ENCODE measurements around the gene MRPS5.
"Not testable (repeated sequence)": the region's sequence is repeated elsewhere in the genome, so short reads cannot be mapped to it uniquely, and the experiment has no call there.

MRPS5 gene

DNA sequence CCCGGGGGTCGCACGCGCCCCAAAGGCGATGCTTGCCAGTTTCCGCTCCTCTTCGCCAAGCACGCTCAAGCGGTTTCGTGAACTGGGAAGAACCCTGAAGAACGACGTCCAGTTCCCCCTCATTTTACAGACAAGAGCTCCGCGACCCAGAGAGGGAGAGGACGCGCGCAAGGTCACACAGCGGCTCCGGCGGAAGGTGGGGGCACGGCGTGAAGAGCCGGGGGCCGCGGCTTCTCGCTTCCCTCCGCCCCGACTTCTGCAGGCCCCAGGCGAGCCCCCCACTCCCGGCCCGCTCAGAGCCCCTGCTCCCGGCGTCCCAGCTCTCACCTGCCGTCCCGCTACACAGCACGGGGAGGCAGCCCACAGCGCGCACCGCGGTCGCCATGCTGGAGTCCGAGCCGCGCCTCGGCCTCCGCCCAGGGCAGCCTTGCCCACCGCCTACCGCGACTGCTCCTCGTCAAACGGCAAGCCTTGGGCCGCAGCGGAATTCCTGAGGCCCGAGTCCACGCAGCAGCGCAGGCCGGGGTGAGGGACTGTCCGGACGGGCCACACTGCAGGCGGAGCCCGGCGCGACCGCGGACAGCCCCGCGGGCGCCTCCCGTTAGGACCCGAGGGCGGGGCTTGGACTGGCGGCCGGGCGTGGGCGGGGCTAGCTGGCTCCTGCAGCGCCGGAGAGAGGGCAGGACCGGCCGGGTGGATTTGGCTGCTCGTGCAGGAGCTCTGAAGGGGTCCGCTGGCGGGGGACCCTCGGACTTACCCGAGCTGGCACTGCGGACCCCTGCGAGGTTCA, at the start of gene MRPS5:
MRPS5 (minus strand) TSS at position 402 of the 790 bp plus-strand sequence; CDS start at position 385, 17 bp downstream.
- in situ Hi-C loops (cut with MboI; ENCODE audit: low sequenced_read_pairs) = no loop called here

- in situ Hi-C loops (cut with MboI; ENCODE audit: low sequenced_read_pairs) = no loop called here
Observed at GRCh38 chr2:95166065-95166763, 44.6 kb upstream of the MRPS5 start.

- in situ Hi-C loops (cut with MboI; ENCODE audit: low sequenced_read_pairs) = no loop called here
Observed at GRCh38 chr2:95165371-95166064, 43.9 kb upstream of the MRPS5 start, which contains the start of gene ZNF2. ZNF2 (plus strand) TSS chr2:95165809; CDS start chr2:95176227, 10,418 bp downstream.

GRCh38 chr2:95165030-95165370, 43.4 kb upstream of the MRPS5 start:
- in situ Hi-C loops (cut with MboI; ENCODE audit: low sequenced_read_pairs) = no loop called here

DNA sequence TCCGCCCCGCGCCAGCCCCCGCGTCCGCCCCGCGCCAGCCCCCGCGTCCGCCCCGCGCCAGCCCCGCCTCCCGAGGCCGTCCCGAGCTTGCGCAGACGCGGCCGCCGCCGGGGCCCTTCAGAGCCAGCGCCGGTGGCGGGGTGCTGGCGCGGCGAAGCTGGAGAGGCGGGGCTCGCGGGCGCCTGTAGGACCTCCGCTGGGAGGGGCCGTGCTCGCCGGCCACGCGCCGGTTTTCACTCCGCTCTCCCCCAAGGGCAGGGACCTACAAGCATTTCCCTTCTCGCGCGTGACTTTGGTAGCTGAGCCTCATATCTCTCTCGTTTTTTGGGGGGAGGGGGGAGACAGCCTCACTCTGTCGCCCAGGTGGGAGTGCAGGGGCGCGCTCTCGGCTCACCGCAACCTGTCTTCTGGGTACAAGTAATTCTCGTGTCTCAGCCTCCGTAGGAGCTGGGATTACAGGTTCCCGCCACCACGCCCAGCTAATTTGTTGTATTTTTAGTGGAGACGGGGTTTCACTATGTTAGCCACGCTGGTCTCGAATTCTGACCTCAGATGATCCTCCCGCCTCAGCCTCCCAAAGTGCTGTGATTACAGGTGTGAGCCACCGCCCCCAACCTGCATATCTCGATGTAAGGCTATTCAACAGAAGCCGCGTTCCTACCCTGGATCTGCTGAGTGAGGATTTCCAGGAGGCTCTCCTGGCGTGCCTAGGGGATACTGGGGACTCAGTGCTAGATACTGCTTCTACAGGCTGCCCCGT, 38.3 kb upstream of the MRPS5 start, which contains the start of gene ZNF514:
ZNF514 (minus strand) TSS at position 159 of the 760 bp plus-strand sequence. CDS start 6,595 bp downstream, outside the sequence.
- in situ Hi-C loops (cut with MboI; ENCODE audit: low sequenced_read_pairs) = no loop called here

GRCh38 chr2:95158891-95159619, 37.4 kb upstream of the MRPS5 start:
- in situ Hi-C loops (cut with MboI; ENCODE audit: low sequenced_read_pairs) = no loop called here

- in situ Hi-C loops (cut with MboI; ENCODE audit: low sequenced_read_pairs) = no loop called here
Observed at GRCh38 chr2:95158441-95158840, 36.8 kb upstream of the MRPS5 start.

DNA sequence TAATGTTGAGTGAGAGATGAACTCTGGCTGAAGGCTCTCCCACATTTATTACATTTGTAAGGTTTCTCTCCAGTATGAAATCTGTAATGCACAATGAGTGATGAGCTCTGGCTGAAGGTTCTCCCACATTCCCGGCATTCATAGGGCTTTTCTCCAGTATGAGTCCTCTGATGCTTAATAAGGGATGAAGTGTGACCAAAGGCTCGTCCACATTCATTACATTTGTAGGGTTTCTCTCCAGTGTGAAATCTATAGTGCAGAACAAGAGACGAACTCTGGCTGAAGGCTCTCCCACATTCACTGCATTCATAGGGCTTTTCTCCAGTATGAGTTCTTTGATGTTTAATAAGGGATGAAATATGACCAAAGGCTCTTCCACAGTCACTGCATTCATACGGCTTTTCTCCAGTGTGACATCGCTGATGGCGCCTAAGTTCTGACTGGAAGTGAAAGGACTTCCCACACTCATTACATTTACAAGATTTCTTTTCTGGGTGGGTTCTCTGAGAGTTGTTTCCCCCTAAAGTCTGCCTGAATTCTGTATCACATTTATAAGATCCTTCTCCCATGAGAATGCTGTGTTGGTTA, 27.9 kb upstream of the MRPS5 start:
- in situ Hi-C loops (cut with MboI; ENCODE audit: low sequenced_read_pairs) = no loop called here

DNA sequence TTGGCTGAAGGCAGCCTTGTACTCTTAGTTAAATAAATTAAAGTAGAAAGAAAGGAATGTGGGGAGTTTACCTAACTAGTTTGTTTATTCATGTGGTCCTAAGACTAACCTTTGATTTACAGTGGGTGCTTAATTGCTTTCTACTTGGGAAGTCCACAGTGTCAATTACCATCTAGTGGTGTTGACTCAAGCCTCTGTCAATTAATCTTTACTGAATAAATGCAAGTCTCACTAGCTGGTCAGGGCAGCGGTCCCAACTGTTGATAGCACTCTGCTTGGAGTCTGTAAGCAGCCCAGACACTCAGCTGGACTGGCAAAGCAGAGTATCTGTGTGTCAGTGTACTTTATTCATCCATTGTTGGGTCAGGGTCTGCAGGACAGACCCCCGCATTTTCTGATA, 22.2 kb upstream of the MRPS5 start:
- in situ Hi-C loops (cut with MboI; ENCODE audit: low sequenced_read_pairs) = no loop called here

DNA sequence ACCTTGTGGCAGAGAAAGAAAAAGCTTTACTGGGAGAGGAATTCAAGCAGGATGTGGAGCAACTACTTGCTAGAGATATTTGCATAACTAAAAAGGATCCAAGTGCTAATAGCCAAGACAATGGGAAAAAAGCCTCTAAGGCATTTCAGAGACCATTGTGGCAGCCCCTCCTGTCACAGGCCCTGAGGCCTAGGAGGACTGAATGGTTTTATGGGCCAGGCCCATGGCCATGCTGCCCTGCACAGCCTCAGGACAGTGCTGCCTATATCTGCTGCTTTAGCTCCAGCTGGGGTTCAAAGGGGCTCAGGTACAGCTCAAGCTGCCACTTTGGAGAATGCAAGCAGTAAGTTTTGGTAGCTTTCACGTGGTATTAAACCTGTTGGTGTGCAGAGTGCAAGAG, 17.1 kb upstream of the MRPS5 start:
- in situ Hi-C loops (cut with MboI; ENCODE audit: low sequenced_read_pairs) = no loop called here

DNA sequence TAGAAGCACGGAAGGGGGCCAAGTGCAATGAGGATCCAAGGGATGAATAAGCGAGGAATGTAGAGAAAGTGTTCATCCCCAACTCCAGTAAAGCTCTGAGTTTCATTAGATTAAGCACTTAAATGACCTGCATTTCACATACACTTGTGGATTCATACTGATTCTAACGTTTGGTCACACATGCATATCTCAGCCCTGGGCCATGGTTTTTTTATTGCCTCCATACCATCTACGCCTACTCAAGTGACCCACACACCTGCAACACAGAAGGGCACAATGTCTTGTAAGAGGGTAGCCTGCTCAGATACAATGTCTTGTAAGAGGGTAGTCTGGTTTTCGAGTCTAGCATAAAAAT, 566 bp upstream of the MRPS5 start:
- in situ Hi-C loops (cut with MboI; ENCODE audit: low sequenced_read_pairs) = no loop called here

DNA sequence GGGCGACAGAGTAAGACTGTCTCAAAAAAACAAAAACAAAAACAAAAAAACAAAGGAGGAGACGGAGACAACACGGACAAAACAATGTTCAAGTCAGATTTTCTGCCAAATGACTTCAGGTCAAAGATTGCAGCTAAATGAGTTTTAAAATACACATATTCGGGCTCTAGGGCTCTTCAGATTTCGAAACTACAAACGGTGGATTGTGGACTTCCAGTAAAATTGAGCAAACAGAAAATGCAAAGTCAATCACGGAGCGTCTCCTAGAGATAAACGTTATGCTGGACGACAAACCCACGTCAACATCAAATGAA, 558 bp downstream of the MRPS5 start:
- in situ Hi-C loops (cut with MboI; ENCODE audit: low sequenced_read_pairs) = no loop called here

DNA sequence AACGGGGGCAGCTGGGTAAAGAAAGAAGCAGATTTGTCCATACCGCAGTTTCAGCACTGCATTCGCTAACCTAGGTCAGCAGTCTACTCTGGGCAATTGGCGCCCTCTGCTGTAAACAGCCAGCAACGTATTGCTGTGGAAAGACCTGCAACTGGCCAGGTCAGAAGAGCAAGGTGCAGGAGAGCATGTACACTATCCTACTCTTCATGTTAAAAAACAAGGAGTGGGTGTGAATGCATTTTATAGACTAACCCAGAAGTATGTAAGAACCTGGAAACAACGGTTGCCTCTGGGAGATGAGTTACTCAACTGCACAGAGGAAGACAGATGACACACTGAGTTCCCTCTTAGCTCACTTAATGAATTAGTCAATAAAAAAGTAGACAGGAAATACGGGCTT, 6.2 kb downstream of the MRPS5 start:
- in situ Hi-C loops (cut with MboI; ENCODE audit: low sequenced_read_pairs) = no loop called here

DNA sequence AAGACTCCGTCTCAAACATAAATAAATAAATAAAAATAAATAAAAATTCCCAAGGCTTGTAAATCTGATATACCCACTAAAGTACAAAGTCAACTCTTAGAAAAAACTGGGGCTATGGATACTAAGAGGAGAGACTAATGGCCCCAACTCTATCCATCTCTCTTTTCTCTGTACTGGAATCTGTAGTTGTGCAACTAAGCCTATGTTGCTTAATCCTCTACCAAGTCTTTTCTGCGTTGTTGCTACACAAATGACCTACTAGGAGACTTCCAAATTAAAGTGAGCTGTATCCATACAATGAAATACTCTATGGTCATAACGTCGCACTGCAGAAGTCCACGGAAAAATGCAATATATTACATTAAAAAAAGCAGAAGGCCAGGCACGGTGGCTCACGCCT, 8.1 kb downstream of the MRPS5 start:
- in situ Hi-C loops (cut with MboI; ENCODE audit: low sequenced_read_pairs) = no loop called here

GRCh38 chr2:95110395-95110794, 11.2 kb downstream of the MRPS5 start:
- in situ Hi-C loops (cut with MboI; ENCODE audit: low sequenced_read_pairs) = no loop called here

- in situ Hi-C loops (cut with MboI; ENCODE audit: low sequenced_read_pairs) = no loop called here
Observed at GRCh38 chr2:95109260-95109659, 12.3 kb downstream of the MRPS5 start.

- in situ Hi-C loops (cut with MboI; ENCODE audit: low sequenced_read_pairs) = no loop called here
Observed at GRCh38 chr2:95106081-95106480, 15.5 kb downstream of the MRPS5 start.

- in situ Hi-C loops (cut with MboI; ENCODE audit: low sequenced_read_pairs) = no loop called here
Observed at GRCh38 chr2:95104606-95105005, 17.0 kb downstream of the MRPS5 start.

GRCh38 chr2:95099910-95100309, 21.7 kb downstream of the MRPS5 start:
- in situ Hi-C loops (cut with MboI; ENCODE audit: low sequenced_read_pairs) = no loop called here

DNA sequence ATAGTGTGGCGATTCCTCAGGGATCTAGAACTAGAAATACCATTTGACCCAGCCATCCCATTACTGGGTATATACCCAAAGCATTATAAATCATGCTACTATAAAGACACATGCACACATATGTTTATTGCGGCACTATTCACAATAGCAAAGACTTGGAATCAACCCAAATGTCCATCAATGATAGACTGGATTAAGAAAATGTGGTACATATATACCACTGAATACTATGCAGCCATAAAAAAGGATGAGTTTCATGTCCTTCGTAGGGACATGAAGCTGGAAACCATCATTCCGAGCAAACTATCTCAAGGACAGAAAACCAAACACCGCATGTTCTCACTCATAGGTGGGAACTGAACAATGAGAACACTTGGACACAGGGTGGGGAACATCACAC, 23.3 kb downstream of the MRPS5 start:
- in situ Hi-C loops (cut with MboI; ENCODE audit: low sequenced_read_pairs) = not testable (repeated sequence)
